ENCODE data around the gene TAF5.

GRCh38 chr10:103394180-103394579, 26.4 kb downstream of the TAF5 start:
- TF ChIP-seq EZH2 (IDR thresholded peaks at IDR 0.05; ENCODE audit: low read length, unreplicated experiment) (no peak), CTCF (conservative IDR thresholded peaks at IDR 0.05; ENCODE audit: low read depth, low read length) (no peak), EZH2phosphoT487 (IDR thresholded peaks at IDR 0.05; ENCODE audit: borderline replicate concordance, low read length) (no peak)

All from PC-3 (cell line).